H1 (cell line): ENCODE results near the gene GGA1. TPM values are rescaled to one million over a fixed set of nuclear protein-coding genes. Genes with fewer than 3 reads are reported as not detected.
A peak's percentile ranks its signal among the peaks of the same experiment; 100 is the strongest.

Experiments
- FOSL1 ChIP-seq: IDR thresholded peaks from 2 replicates; pipeline ENCODE4 v1.6.1; 2011; ENCODE audit warnings: mild to moderate bottlenecking, low read depth, low read length, moderate library complexity; ENCODE audit not compliant: insufficient read depth
- JUND ChIP-seq: IDR thresholded peaks from 2 replicates; pipeline ENCODE4 v1.6.1; 2011; ENCODE audit warnings: mild to moderate bottlenecking, improper control_type of control experiment, low read length
- KDM1A ChIP-seq: fragments of 200-600, 300-600 bp; sonication (generic); IDR thresholded peaks from 2 replicates; pipeline ENCODE4 v1.7.1; 2016; ENCODE audit warnings: mild to moderate bottlenecking, low read length, borderline replicate concordance
- MAFK ChIP-seq: IDR thresholded peaks from 2 replicates; pipeline ENCODE4 v1.6.1; 2012; ENCODE audit warnings: low read depth, mild to moderate bottlenecking, improper control_type of control experiment, low read length
- NANOG ChIP-seq: IDR thresholded peaks from 2 replicates; pipeline ENCODE4 v1.6.1; 2011; ENCODE audit warnings: low read length, low read depth, mild to moderate bottlenecking, inconsistent platforms; ENCODE audit not compliant: insufficient read depth, poor library complexity, severe bottlenecking
- POU5F1 ChIP-seq: IDR thresholded peaks from 2 replicates; pipeline ENCODE4 v1.6.1; 2011; ENCODE audit warnings: low read depth, mild to moderate bottlenecking, low read length, moderate library complexity
- RFX5 ChIP-seq: IDR thresholded peaks from 2 replicates; pipeline ENCODE4 v1.6.1; 2011; ENCODE audit warnings: low read depth, low read length, improper control_type of control experiment, borderline replicate concordance
- SIX5 ChIP-seq: IDR thresholded peaks from 2 replicates; pipeline ENCODE4 v1.6.1; 2011; ENCODE audit warnings: mild to moderate bottlenecking, low read depth, low read length
- TCF12 ChIP-seq: IDR thresholded peaks from 2 replicates; pipeline ENCODE4 v1.6.1; 2011; ENCODE audit warnings: low read depth, mild to moderate bottlenecking, low read length
- polyA plus RNA-seq, 7 experiments: library from polyadenylated mRNA; depleted of rRNA in 3 of 7; stranded (reverse) in 5 of 7; unstranded in 2 of 7; fragments of >200 nt in 5 of 7; fragments of 200-250 nt in 2 of 7; gene quantifications; 1 replicate in 5 of 7; 2 replicates in 1 of 7; 4 replicates in 1 of 7; pipeline versions ENCODE4 v1.2.1 to v1.2.3, GENCODE V29; 2011 to 2013; ENCODE audit warnings: missing spikeins in 2 of 7, mixed read lengths in 2 of 7
- total RNA-seq: library from RNA; stranded (reverse); fragmentation: NEBNext Ultra II Directional; extraction: Animal tissue kit (Norgen Biotek cat#: 25700); gene quantifications from 2 replicates; pipeline ENCODE4 v1.2.1, GENCODE V29; 2021
- TF ChIP-seq, protein P1 (sequence below): fragments of 300-600 bp; sonication (generic); IDR thresholded peaks from 2 replicates; pipeline ENCODE4 v1.7.1; 2012; ENCODE audit warnings: low read length, moderate library complexity, mild to moderate bottlenecking, inconsistent platforms; ENCODE audit not compliant: insufficient replicate concordance
- TF ChIP-seq, protein P2 (sequence below): IDR thresholded peaks from 2 replicates; pipeline ENCODE4 v1.6.1; 2011; ENCODE audit warnings: low read depth, mild to moderate bottlenecking, low read length; ENCODE audit not compliant: insufficient read depth

The GGA1 gene
- total and polyA plus RNA-seq, 2 of the 8 experiments (the other 6 are each of a cell fraction or from before 2014, with no cell fraction given), result 49.3 to 57.2 TPM

DNA sequence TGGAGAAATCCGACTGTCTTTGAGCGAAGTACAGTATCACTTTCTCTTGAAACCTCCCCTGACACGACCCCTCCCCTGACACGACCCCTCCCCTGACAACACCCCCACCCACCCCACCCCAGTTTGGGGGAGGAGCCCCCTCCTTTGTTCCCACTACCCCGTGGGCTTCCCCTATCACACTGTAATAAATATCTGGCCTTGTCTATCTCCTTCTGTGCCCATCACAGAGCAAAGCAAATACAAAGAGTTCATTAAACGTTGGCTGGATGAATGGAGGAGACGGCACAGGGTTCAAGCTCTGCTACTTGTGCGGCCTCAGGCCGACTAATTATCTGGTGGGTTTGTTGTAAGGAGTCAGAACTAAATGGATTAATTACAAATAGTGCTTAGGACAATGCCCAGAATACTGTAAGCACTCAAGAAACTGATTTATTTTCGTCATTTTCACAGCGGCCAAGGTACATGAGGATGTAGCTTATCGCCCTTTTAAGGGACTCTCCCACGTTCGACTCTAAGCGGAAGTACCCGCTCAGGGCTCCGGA, 628 bp upstream of the GGA1 start (continued):
- TF ChIP-seq, protein P1, sequence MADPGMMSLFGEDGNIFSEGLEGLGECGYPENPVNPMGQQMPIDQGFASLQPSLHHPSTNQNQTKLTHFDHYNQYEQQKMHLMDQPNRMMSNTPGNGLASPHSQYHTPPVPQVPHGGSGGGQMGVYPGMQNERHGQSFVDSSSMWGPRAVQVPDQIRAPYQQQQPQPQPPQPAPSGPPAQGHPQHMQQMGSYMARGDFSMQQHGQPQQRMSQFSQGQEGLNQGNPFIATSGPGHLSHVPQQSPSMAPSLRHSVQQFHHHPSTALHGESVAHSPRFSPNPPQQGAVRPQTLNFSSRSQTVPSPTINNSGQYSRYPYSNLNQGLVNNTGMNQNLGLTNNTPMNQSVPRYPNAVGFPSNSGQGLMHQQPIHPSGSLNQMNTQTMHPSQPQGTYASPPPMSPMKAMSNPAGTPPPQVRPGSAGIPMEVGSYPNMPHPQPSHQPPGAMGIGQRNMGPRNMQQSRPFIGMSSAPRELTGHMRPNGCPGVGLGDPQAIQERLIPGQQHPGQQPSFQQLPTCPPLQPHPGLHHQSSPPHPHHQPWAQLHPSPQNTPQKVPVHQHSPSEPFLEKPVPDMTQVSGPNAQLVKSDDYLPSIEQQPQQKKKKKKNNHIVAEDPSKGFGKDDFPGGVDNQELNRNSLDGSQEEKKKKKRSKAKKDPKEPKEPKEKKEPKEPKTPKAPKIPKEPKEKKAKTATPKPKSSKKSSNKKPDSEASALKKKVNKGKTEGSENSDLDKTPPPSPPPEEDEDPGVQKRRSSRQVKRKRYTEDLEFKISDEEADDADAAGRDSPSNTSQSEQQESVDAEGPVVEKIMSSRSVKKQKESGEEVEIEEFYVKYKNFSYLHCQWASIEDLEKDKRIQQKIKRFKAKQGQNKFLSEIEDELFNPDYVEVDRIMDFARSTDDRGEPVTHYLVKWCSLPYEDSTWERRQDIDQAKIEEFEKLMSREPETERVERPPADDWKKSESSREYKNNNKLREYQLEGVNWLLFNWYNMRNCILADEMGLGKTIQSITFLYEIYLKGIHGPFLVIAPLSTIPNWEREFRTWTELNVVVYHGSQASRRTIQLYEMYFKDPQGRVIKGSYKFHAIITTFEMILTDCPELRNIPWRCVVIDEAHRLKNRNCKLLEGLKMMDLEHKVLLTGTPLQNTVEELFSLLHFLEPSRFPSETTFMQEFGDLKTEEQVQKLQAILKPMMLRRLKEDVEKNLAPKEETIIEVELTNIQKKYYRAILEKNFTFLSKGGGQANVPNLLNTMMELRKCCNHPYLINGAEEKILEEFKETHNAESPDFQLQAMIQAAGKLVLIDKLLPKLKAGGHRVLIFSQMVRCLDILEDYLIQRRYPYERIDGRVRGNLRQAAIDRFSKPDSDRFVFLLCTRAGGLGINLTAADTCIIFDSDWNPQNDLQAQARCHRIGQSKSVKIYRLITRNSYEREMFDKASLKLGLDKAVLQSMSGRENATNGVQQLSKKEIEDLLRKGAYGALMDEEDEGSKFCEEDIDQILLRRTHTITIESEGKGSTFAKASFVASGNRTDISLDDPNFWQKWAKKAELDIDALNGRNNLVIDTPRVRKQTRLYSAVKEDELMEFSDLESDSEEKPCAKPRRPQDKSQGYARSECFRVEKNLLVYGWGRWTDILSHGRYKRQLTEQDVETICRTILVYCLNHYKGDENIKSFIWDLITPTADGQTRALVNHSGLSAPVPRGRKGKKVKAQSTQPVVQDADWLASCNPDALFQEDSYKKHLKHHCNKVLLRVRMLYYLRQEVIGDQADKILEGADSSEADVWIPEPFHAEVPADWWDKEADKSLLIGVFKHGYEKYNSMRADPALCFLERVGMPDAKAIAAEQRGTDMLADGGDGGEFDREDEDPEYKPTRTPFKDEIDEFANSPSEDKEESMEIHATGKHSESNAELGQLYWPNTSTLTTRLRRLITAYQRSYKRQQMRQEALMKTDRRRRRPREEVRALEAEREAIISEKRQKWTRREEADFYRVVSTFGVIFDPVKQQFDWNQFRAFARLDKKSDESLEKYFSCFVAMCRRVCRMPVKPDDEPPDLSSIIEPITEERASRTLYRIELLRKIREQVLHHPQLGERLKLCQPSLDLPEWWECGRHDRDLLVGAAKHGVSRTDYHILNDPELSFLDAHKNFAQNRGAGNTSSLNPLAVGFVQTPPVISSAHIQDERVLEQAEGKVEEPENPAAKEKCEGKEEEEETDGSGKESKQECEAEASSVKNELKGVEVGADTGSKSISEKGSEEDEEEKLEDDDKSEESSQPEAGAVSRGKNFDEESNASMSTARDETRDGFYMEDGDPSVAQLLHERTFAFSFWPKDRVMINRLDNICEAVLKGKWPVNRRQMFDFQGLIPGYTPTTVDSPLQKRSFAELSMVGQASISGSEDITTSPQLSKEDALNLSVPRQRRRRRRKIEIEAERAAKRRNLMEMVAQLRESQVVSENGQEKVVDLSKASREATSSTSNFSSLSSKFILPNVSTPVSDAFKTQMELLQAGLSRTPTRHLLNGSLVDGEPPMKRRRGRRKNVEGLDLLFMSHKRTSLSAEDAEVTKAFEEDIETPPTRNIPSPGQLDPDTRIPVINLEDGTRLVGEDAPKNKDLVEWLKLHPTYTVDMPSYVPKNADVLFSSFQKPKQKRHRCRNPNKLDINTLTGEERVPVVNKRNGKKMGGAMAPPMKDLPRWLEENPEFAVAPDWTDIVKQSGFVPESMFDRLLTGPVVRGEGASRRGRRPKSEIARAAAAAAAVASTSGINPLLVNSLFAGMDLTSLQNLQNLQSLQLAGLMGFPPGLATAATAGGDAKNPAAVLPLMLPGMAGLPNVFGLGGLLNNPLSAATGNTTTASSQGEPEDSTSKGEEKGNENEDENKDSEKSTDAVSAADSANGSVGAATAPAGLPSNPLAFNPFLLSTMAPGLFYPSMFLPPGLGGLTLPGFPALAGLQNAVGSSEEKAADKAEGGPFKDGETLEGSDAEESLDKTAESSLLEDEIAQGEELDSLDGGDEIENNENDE, result no peak
- TF ChIP-seq MAFK (no peak), FOSL1 (no peak), TCF12 (no peak), RFX5 (no peak; the same call in 1 of the 2 replicates), KDM1A (0 out of 2 replicates have a peak, but pooled peaks have one; percentile 4), JUND (no peak), POU5F1 (no peak), NANOG (peak; percentile 42), SIX5 (no peak)
- TF ChIP-seq, protein P2, sequence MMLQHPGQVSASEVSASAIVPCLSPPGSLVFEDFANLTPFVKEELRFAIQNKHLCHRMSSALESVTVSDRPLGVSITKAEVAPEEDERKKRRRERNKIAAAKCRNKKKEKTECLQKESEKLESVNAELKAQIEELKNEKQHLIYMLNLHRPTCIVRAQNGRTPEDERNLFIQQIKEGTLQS, result no peak
